Stimulated activated CD4-positive, alpha-beta T cell treated with anti-CD3 and anti-CD28 coated beads, Interleukin-4, amount 100 ng/mL, for 4 hours (primary cell): ENCODE results near the gene GALNT9.

ENCODE experiments used
- DNase-seq, 2 experiments: peaks; one replicate each; pipeline ENCODE4 v3.0.0-alpha.2; 2020

GALNT9 gene

GRCh38 chr12:132292328-132293319, 36.8 kb downstream of the GALNT9 start:
- DNase-seq: no peak

- no peak for DNase-seq
Measured at GRCh38 chr12:132291402-132292175, 37.8 kb downstream of the GALNT9 start.

- no peak for DNase-seq
Measured at GRCh38 chr12:132290203-132290540, 39.2 kb downstream of the GALNT9 start.

- no peak for DNase-seq
Measured at GRCh38 chr12:132289356-132290202, 39.8 kb downstream of the GALNT9 start.

GRCh38 chr12:132288516-132289215, 40.7 kb downstream of the GALNT9 start:
- DNase-seq: no peak

GRCh38 chr12:132287391-132288238, 41.8 kb downstream of the GALNT9 start:
- no peak for DNase-seq

- no peak for DNase-seq
Measured at GRCh38 chr12:132286912-132287311, 42.5 kb downstream of the GALNT9 start.

GRCh38 chr12:132285991-132286681, 43.3 kb downstream of the GALNT9 start:
- DNase-seq: no peak

GRCh38 chr12:132284827-132285741, 44.3 kb downstream of the GALNT9 start:
- DNase-seq: no peak

GRCh38 chr12:132284071-132284826, 45.1 kb downstream of the GALNT9 start:
- no peak for DNase-seq

GRCh38 chr12:132282950-132283771, 46.2 kb downstream of the GALNT9 start:
- no peak for DNase-seq

GRCh38 chr12:132282031-132282949, 47.1 kb downstream of the GALNT9 start:
- DNase-seq: no peak

- DNase-seq: no peak
Measured at GRCh38 chr12:132281038-132281437, 48.4 kb downstream of the GALNT9 start.

- no peak for DNase-seq
Measured at GRCh38 chr12:132280406-132280805, 49.0 kb downstream of the GALNT9 start.

GRCh38 chr12:132279930-132280329, 49.5 kb downstream of the GALNT9 start:
- no peak for DNase-seq

- DNase-seq: no peak
Measured at GRCh38 chr12:132279184-132279889, 50.1 kb downstream of the GALNT9 start.
